T-helper 2 cell (primary cell): Measurements from ENCODE around the gene ZNF792.
"Not testable (repeated sequence)": the region's sequence is repeated elsewhere in the genome, so short reads cannot be mapped to it uniquely, and the experiment has no call there.

Source experiments
- DNase-seq, 5 experiments: peaks; one replicate each; pipeline versions ENCODE4 v3.0.0 to v3.0.0-alpha.2; 2012 to 2022

Gene ZNF792

GRCh38 chr19:34920090-34920786 is 43.8 kb downstream of the ZNF792 start:
- not testable (repeated sequence) for DNase-seq

- DNase-seq = no peak
Measured at GRCh38 chr19:34918190-34918589, 45.8 kb downstream of the ZNF792 start.

GRCh38 chr19:34917144-34917543 is 46.9 kb downstream of the ZNF792 start:
- DNase-seq = not testable (repeated sequence)

GRCh38 chr19:34910770-34911169 is 53.3 kb downstream of the ZNF792 start:
- no peak for DNase-seq
